HG02759 (cell line): Measurements from ENCODE around the gene ZFP92.

Experiments
- ATAC-seq: cut with Tn5 transposase; IDR thresholded peaks from one replicate; pipeline ENCODE4 v1.9.1; 2021; ENCODE audit warnings: mild to moderate bottlenecking, moderate library complexity; ENCODE audit not compliant: unreplicated experiment

ZFP92 gene

DNA sequence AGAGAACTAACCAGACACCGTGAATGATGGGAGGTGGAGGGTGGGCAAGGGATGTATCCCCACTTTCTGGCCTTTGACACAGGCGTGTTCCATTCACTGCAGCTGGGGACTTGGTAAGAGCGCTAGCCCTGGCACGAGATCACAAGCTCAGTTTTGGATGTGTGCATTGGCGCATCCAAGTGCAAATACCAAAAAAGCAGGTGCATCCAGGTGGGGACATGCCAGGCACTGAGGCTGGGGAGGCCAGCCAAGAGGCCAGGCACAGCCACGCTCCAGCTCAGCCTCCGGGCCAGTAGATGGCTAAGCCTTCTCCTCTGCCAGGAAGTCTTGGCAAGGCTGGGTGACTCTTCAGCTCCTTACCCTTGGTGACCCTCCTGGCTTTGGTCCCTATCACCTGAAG, 4.4 kb upstream of the ZFP92 start:
- ATAC-seq: no peak

DNA sequence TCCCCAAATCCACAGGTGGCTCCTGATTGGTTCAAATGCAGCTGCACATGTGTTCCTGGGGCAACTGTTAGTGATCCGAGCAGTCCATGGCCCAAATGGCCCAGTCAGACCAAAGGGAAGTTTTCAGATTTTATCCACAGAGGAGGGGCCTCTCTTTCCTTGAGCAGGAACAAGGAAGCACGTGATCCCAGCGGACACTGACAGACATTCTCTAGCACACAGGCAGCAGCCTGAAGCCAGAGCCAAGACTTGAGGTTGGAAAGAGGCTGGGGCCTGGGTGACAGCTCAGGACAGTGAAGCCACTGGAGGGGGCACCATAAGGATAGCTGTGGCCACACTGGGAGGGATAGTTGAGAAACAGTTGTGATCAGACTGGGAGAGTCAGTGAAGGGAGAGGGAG, 3.5 kb upstream of the ZFP92 start:
- ATAC-seq: no peak

DNA sequence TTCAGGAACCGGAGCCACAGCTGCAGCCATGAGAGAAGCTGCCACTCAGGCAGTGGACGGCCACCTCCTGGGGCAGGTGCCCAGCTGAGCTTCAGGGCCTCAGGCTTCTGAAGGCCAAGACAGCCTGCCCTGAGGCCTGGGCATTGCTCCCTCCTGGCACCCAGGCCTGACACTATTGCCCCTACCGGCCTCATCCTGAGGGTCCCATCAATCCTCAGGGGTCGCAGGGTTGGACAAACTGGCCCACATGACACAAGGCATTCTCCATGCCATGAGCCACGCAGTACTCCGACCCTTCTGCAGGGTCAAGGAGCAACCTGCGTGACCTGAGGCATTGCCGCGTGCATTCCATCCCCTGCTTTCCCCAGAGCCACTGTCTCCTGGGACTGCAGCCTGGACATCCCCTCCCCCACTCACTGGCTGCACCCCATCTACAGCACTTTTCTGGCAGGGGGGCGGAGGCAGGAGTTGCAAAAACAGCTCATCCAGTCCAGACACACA, 3.0 kb upstream of the ZFP92 start:
- ATAC-seq: no peak

- no peak for ATAC-seq
Measured at GRCh38 chrX:153408871-153409351, 2.4 kb upstream of the ZFP92 start.

- no peak for ATAC-seq
Measured at GRCh38 chrX:153409414-153410101, 1.7 kb upstream of the ZFP92 start.

- no peak for ATAC-seq
Measured at GRCh38 chrX:153410373-153410772, 899 bp upstream of the ZFP92 start.

- no peak for ATAC-seq
Measured at GRCh38 chrX:153410888-153411254, 401 bp upstream of the ZFP92 start.

- no peak for ATAC-seq
Measured at GRCh38 chrX:153411988-153412574, 809 bp downstream of the ZFP92 start.

GRCh38 chrX:153412746-153413720, 1.8 kb downstream of the ZFP92 start:
- ATAC-seq: no peak

GRCh38 chrX:153413731-153414130, 2.5 kb downstream of the ZFP92 start:
- no peak for ATAC-seq

- no peak for ATAC-seq
Measured at GRCh38 chrX:153414856-153415510, 3.7 kb downstream of the ZFP92 start.

DNA sequence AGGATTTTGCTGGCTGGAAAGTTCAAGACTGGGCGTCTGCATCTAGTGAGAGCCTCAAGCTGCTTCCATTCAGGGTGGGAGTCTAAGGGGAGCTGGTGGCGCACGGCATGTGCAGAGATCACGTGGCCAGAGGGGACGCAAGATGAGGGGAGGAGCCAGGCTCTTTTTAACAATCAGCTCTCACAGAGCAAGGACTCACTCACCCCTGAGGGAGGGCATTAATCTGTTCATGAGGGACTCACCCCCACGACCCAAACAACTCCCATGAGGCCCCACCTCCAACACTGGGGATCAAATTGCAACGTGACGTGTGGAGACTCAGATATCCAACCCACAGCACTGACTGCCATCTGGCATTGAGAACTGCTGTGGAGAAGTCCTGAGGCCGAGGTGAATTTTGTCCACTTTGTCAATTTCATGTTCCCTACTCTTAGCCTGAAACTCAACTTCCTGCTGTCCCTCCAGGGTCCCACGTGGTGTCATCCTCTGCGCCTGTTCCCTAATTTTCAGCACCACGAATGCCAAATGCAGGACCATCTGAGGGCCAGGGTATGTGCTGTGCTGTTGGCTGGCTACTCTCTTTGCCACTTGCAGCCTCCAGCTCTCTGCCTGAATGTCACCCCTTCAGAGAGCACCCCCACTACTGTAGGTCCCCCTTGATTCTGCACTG, 5.6 kb downstream of the ZFP92 start:
- no peak for ATAC-seq

DNA sequence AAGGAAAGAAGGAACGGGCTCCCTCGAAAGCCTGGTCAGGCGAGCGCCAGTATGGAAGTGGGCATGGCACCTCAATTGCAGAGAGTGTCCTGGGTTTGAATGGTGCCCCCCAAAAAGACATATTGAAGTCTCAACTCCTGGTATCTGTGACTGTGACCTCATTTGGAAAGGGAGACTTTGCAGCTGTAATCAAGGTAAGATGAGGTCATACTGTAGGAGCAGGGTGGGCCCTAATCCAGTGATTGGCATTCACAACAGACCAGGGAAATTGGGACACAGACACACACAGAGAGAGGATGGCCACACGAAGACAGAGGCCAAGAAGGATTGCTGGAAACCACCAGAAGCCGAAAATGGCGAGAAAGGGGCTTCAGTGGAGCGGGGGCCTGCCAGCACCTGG, 6.4 kb downstream of the ZFP92 start:
- no peak for ATAC-seq

DNA sequence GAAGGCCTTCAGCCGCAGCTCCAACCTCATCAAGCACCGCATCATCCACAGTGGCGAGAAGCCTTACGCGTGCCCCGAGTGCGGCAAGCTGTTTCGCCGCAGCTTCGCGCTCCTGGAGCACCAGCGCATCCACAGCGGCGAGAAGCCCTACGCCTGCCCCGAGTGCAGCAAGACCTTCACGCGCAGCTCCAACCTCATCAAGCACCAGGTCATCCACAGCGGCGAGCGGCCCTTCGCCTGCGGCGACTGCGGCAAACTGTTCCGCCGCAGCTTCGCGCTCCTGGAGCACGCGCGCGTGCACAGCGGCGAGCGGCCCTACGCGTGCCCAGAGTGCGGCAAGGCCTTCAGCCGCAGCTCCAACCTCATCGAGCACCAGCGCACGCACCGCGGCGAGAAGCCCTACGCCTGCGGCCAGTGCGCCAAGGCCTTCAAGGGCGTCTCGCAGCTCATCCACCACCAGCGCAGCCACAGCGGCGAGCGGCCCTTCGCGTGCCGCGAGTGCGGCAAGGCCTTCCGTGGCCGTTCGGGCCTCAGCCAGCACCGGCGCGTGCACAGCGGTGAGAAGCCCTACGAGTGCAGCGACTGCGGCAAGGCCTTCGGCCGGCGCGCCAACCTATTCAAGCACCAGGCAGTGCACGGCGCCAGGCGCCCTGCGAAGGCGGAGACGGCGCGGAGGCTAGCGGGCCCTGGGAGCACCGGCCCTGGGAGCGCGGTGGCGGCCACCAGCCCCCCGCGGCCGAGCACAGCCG, 9.8 kb downstream of the ZFP92 start:
- no peak for ATAC-seq

- ATAC-seq: no peak
Measured at GRCh38 chrX:153421856-153422255, 10.6 kb downstream of the ZFP92 start.

- no peak for ATAC-seq
Measured at GRCh38 chrX:153423652-153424051, 12.4 kb downstream of the ZFP92 start.

DNA sequence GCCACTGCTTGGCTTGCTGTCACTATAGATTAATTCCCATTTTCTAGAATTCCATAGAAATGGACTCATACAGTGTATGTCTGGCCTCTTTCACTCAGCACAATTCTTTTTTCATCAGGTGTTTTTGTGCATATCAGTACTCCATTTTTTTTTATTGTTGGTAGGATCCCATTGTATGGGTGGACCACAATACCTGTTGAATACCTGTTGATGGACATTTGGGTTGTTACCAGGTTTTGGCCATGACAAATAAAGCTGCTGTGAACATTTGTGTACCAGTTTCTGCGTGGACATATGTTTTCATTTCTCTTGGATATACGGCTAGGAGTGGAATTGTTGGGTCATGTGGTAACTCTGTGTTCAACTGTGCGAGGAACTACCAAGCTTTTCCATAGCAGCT, 14.9 kb downstream of the ZFP92 start:
- no peak for ATAC-seq

DNA sequence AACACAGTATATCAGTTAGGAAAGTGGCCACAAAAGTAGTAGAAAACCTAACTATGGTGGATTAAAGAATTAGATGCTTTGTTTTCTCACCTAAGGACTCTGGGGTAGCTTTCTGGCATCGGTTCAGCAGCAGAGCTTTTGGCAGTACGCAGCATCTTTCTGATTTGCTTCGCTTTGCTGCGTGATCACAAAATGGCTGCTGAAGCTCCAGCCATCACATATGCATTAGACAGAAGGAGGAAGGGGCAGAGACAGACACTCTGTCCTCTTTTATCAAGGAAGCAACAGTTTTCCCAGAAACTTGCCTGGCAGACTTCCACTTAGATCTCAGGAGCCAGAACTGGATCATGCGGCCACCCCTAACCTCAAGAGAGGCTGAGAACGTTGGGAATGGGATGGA, 19.5 kb downstream of the ZFP92 start:
- no peak for ATAC-seq

DNA sequence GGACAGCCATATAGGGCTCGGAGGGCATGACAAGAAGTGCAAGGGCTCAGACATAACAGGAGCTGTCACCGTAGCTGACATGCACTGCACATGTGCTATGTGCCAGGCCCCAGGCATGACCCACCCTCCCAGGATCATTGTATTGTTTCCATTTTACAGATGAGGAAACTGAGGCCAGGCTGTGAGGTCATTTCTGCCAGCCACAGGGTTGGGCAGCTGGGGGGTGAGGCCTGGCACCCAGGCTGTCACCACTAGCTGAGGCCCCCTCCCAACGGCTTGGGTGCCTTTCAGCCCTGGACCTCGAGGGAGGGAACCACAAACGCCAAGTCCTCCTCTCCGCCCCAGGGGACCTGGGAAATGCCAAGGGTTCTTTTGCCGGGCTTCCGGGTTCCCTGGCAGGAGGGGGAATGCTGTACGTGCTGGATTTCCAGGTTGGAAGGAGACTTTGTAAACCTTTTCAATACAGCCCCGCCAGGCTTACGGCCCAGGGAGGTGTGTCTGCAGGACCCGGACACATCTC, 21.9 kb downstream of the ZFP92 start:
- ATAC-seq: no peak
